ENCODE data around the gene VAPA.

Gene VAPA

GRCh38 chr18:9913526-9914333 is at the start of gene VAPA:
Gene VAPA (plus strand): TSS chr18:9914016. CDS start chr18:9914257, 241 bp downstream.
- Histone ChIP-seq H3K9me3 (peaks cover 5% of the 10 kb centered on the region; the same call in 1 of the 2 replicates), H3K27me3 (no peaks in the 10 kb centered on the region), H3K36me3 (no peaks in the 10 kb centered on the region), H3K4me1 (peaks cover 35% of the 10 kb centered on the region), H3K4me2 (peak within 1 kb of the TSS; percentile 90), H3K27ac (peak within 1 kb of the TSS; percentile 98), H3K9ac (peak within 1 kb of the TSS; percentile 96), H3K4me3 (peak within 1 kb of the TSS; percentile 98), H4K20me1 (peaks cover 43% of the 10 kb centered on the region)
- no peak for TF ChIP-seq Cebpa-rat (IDR thresholded peaks at IDR 0.05)

- H3K27ac ChIP-seq, result no peak overlapping the region
- H3K36me3 ChIP-seq, result no peaks in the 10 kb centered on the region
- no peak overlapping the region for H3K9ac ChIP-seq
- no peaks in the 10 kb centered on the region for H3K27me3 ChIP-seq
- H4K20me1 ChIP-seq, result no peaks in the 10 kb centered on the region
- no peak overlapping the region for H3K4me3 ChIP-seq
- H3K4me2 ChIP-seq, result no peak overlapping the region
- H3K4me1 ChIP-seq, result peaks cover 7% of the 10 kb centered on the region
- peaks cover 25% of the 10 kb centered on the region for H3K9me3 ChIP-seq
- TF ChIP-seq Cebpa-rat (IDR thresholded peaks at IDR 0.05), result no peak
Measured at GRCh38 chr18:9865764-9866490, 47.9 kb upstream of the VAPA start.

- Histone ChIP-seq H3K9me3 (peaks cover 25% of the 10 kb centered on the region), H3K36me3 (no peaks in the 10 kb centered on the region), H3K4me2 (no peak overlapping the region), H4K20me1 (no peaks in the 10 kb centered on the region), H3K4me3 (no peak overlapping the region), H3K4me1 (peaks cover 7% of the 10 kb centered on the region), H3K27me3 (no peaks in the 10 kb centered on the region), H3K27ac (no peak overlapping the region), H3K9ac (no peak overlapping the region)
- TF ChIP-seq Cebpa-rat (IDR thresholded peaks at IDR 0.05), result no peak
Measured at GRCh38 chr18:9866627-9867026, 47.2 kb upstream of the VAPA start.

- no peak overlapping the region for H3K9ac ChIP-seq
- no peak overlapping the region for H3K27ac ChIP-seq
- no peak overlapping the region for H3K4me2 ChIP-seq
- H3K4me3 ChIP-seq, result no peak overlapping the region
- no peaks in the 10 kb centered on the region for H3K36me3 ChIP-seq
- H3K9me3 ChIP-seq, result peaks cover 25% of the 10 kb centered on the region
- H3K27me3 ChIP-seq, result no peaks in the 10 kb centered on the region
- H4K20me1 ChIP-seq, result no peaks in the 10 kb centered on the region
- TF ChIP-seq Cebpa-rat (IDR thresholded peaks at IDR 0.05), result no peak
- H3K4me1 ChIP-seq, result peaks cover 7% of the 10 kb centered on the region
Measured at GRCh38 chr18:9867071-9867594, 46.7 kb upstream of the VAPA start.

- no peak for TF ChIP-seq Cebpa-rat (IDR thresholded peaks at IDR 0.05)
- no peaks in the 10 kb centered on the region for H3K4me1 ChIP-seq
- no peaks in the 10 kb centered on the region for H4K20me1 ChIP-seq
- H3K27me3 ChIP-seq, result no peaks in the 10 kb centered on the region
- no peaks in the 10 kb centered on the region for H3K36me3 ChIP-seq
- no peak overlapping the region for H3K9ac ChIP-seq
- no peak overlapping the region for H3K27ac ChIP-seq
- H3K9me3 ChIP-seq, result peaks cover 25% of the 10 kb centered on the region
- H3K4me2 ChIP-seq, result no peak overlapping the region
- H3K4me3 ChIP-seq, result no peak overlapping the region
Measured at GRCh38 chr18:9868857-9869714, 44.7 kb upstream of the VAPA start.

- Histone ChIP-seq H3K27ac (no peak overlapping the region), H3K9ac (no peak overlapping the region)
Measured at GRCh38 chr18:9869715-9870430, 43.9 kb upstream of the VAPA start.

GRCh38 chr18:9870431-9871008 is 43.3 kb upstream of the VAPA start:
- no peak overlapping the region for H3K9ac ChIP-seq
- no peaks in the 10 kb centered on the region for H3K27me3 ChIP-seq
- H4K20me1 ChIP-seq, result no peaks in the 10 kb centered on the region
- no peak for TF ChIP-seq Cebpa-rat (IDR thresholded peaks at IDR 0.05)
- H3K27ac ChIP-seq, result no peak overlapping the region
- H3K36me3 ChIP-seq, result no peaks in the 10 kb centered on the region
- H3K9me3 ChIP-seq, result peaks cover 16% of the 10 kb centered on the region
- H3K4me2 ChIP-seq, result no peak overlapping the region
- no peak overlapping the region for H3K4me3 ChIP-seq
- no peaks in the 10 kb centered on the region for H3K4me1 ChIP-seq

More at GRCh38 chr18:9869715-9870430, 43.9 kb upstream of the VAPA start:
- Histone ChIP-seq H4K20me1 (no peaks in the 10 kb centered on the region), H3K4me3 (no peak overlapping the region), H3K36me3 (no peaks in the 10 kb centered on the region), H3K27me3 (no peaks in the 10 kb centered on the region), H3K4me1 (no peaks in the 10 kb centered on the region), H3K4me2 (no peak overlapping the region), H3K9me3 (peaks cover 23% of the 10 kb centered on the region)
- no peak for TF ChIP-seq Cebpa-rat (IDR thresholded peaks at IDR 0.05)

- peaks cover 8% of the 10 kb centered on the region for H3K9me3 ChIP-seq
- no peaks in the 10 kb centered on the region for H3K4me1 ChIP-seq
- no peaks in the 10 kb centered on the region for H4K20me1 ChIP-seq
- H3K9ac ChIP-seq, result no peak overlapping the region
- no peaks in the 10 kb centered on the region for H3K27me3 ChIP-seq
- H3K36me3 ChIP-seq, result no peaks in the 10 kb centered on the region
- H3K4me3 ChIP-seq, result no peak overlapping the region
- H3K27ac ChIP-seq, result no peak overlapping the region
- H3K4me2 ChIP-seq, result no peak overlapping the region
- no peak for TF ChIP-seq Cebpa-rat (IDR thresholded peaks at IDR 0.05)
Measured at GRCh38 chr18:9871244-9871746, 42.5 kb upstream of the VAPA start.

Data from BLaER1 (cell line).